Measurements from ENCODE around the gene PLCG2. TPM values are rescaled to one million over a fixed set of nuclear protein-coding genes. Genes with fewer than 3 reads are reported as not detected.
A peak's percentile ranks its signal among the peaks of the same experiment; 100 is the strongest.

PLCG2 gene
- total RNA-seq, 1 experiment from 2014 or later: 6.0 TPM

GRCh38 chr16:81732699-81733098 is 46.4 kb upstream of the PLCG2 start:
- Histone ChIP-seq H3K27ac (ENCODE audit: insufficient read length, low read depth, low read length) (no peak overlapping the region), H3K4me1 (ENCODE audit: insufficient read depth, low read length) (no peaks in the 10 kb centered on the region; the same call in 1 of the 2 replicates), H2BK5ac (ENCODE audit: insufficient read length, low read length) (no peak overlapping the region), H2BK12ac (ENCODE audit: insufficient read length, low read depth, low read length) (no peak overlapping the region), H3K9me3 (ENCODE audit: control insufficient read depth, low read depth, low read length) (no peaks in the 10 kb centered on the region), H2BK120ac (ENCODE audit: low read depth, low read length, poor library complexity, severe bottlenecking) (no peak overlapping the region), H4K5ac (ENCODE audit: insufficient read length, low read depth, low read length) (no peak overlapping the region), H3K23me2 (ENCODE audit: insufficient read length, low read depth, low read length, poor library complexity, severe bottlenecking) (peaks cover 3% of the 10 kb centered on the region), H3K4ac (ENCODE audit: low read depth, low read length) (no peak overlapping the region), H3K14ac (ENCODE audit: insufficient read depth, low read length) (no peak overlapping the region), H3K23ac (ENCODE audit: insufficient read length, low read depth, low read length) (no peak overlapping the region), H3K79me1 (ENCODE audit: insufficient read depth, low read depth, low read length, poor library complexity, severe bottlenecking) (no peaks in the 10 kb centered on the region), H4K20me1 (ENCODE audit: control insufficient read depth, insufficient read depth, insufficient read length) (no peaks in the 10 kb centered on the region), H2AK5ac (ENCODE audit: insufficient read length, low read length) (no peak overlapping the region), H4K8ac (replicated peaks; ENCODE audit: insufficient read length, low read depth, low read length) (no peak overlapping the region), H2BK20ac (ENCODE audit: low read depth, low read length, poor library complexity, severe bottlenecking) (no peak overlapping the region), H3K4me2 (ENCODE audit: insufficient read depth, insufficient read length, low read length) (no peak overlapping the region), H3K27me3 (ENCODE audit: insufficient read depth, low read length) (no peaks in the 10 kb centered on the region), H3K18ac (ENCODE audit: insufficient read length, low read depth, low read length) (no peak overlapping the region), H2BK15ac (ENCODE audit: low read depth, low read length) (peak overlapping the region; percentile 98; the same call in 1 of the 2 replicates), H3K56ac (ENCODE audit: insufficient read length, low read depth, low read length) (no peak overlapping the region), H3K9ac (ENCODE audit: extremely low read depth, insufficient read length, low read length) (no peak overlapping the region), H4K91ac (ENCODE audit: insufficient read length, low read depth, low read length) (no peak overlapping the region), H3T11ph (ENCODE audit: low read length) (no peak overlapping the region), H2AFZ (ENCODE audit: low read length) (no peak overlapping the region), H3K79me2 (ENCODE audit: insufficient read depth, low read length) (no peaks in the 10 kb centered on the region)
- Mint-ChIP-seq H3K27ac (no peak overlapping the region), H3K36me3 (ENCODE audit: insufficient read depth in 1 of 3, low read depth in 3 of 3) (no peaks in the 10 kb centered on the region), H3K4me3 (no peak overlapping the region), H3K9me3 (peaks cover 0 to 4% of the 10 kb centered on the region in 2 experiments; a peak in 2 of 5 replicates), H3K4me1 (peaks cover 20 to 24% of the 10 kb centered on the region in 2 experiments), H3K27me3 (ENCODE audit: low read depth) (peaks cover 4% of the 10 kb centered on the region)
- no CpG with 5 or more reads among the region's 1 CpG for WGBS (ENCODE audit: extremely low coverage, insufficient read length, low lambda C conversion rate)
- TF ChIP-seq, protein P1, sequence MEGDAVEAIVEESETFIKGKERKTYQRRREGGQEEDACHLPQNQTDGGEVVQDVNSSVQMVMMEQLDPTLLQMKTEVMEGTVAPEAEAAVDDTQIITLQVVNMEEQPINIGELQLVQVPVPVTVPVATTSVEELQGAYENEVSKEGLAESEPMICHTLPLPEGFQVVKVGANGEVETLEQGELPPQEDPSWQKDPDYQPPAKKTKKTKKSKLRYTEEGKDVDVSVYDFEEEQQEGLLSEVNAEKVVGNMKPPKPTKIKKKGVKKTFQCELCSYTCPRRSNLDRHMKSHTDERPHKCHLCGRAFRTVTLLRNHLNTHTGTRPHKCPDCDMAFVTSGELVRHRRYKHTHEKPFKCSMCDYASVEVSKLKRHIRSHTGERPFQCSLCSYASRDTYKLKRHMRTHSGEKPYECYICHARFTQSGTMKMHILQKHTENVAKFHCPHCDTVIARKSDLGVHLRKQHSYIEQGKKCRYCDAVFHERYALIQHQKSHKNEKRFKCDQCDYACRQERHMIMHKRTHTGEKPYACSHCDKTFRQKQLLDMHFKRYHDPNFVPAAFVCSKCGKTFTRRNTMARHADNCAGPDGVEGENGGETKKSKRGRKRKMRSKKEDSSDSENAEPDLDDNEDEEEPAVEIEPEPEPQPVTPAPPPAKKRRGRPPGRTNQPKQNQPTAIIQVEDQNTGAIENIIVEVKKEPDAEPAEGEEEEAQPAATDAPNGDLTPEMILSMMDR (conservative IDR thresholded peaks at IDR 0.05): no peak
- DNase-seq: no peak
